Esophagus (tissue), 2 donors: ENCODE data around the gene TMTC3. TPM values are rescaled to one million over a fixed set of nuclear protein-coding genes. Genes with fewer than 3 reads are reported as not detected.
"Not testable (repeated sequence)": the region's sequence is repeated elsewhere in the genome, so short reads cannot be mapped to it uniquely, and the experiment has no call there.

Source experiments
- H3K27ac ChIP-seq, 2 donors: one replicate each; pipeline ENCODE4 v1.5.1; 2013; ENCODE audit warnings: low read depth in 2 of 2, mild to moderate bottlenecking in 2 of 2, inconsistent platforms in 1 of 2, low read length in 1 of 2, moderate library complexity in 1 of 2
- H3K27me3 ChIP-seq, 2 donors: one replicate each; pipeline ENCODE4 v1.6.1; 2013; ENCODE audit warnings: low read length in 2 of 2, control low read depth in 1 of 2, mild to moderate bottlenecking in 1 of 2; ENCODE audit not compliant: insufficient read depth in 2 of 2, control insufficient read depth in 1 of 2
- H3K36me3 ChIP-seq, 2 donors: one replicate each; pipeline ENCODE4 v1.6.1; 2013; ENCODE audit warnings: low read length in 1 of 2; ENCODE audit not compliant: control insufficient read depth in 2 of 2, insufficient read depth in 2 of 2
- H3K4me1 ChIP-seq, 2 donors: one replicate each; pipeline ENCODE4 v1.6.1; 2013; ENCODE audit warnings: low read length in 1 of 2; ENCODE audit not compliant: control insufficient read depth in 2 of 2, insufficient read depth in 2 of 2
- H3K4me3 ChIP-seq, 2 donors: one replicate each; pipeline ENCODE4 v1.5.1; 2013; ENCODE audit warnings: low read length in 2 of 2, mild to moderate bottlenecking in 2 of 2, low read depth in 1 of 2, moderate library complexity in 1 of 2
- H3K9me3 ChIP-seq, 2 donors: one replicate each; pipeline ENCODE4 v1.6.1; 2013; ENCODE audit warnings: mild to moderate bottlenecking in 2 of 2, low read depth in 1 of 2, low read length in 1 of 2, moderate library complexity in 1 of 2; ENCODE audit not compliant: control insufficient read depth in 2 of 2, insufficient read depth in 1 of 2
- WGBS, 2 donors: extraction: QIAGEN DNeasy Blood & Tissue Kit; methylation state at CpG; one replicate each; pipeline ENCODE4 v1.1.7; 2013; 5-methylcytosine and 5-hydroxymethylcytosine counted together
- polyA plus RNA-seq, 2 donors: library from polyadenylated mRNA; stranded (reverse); fragments of 200-250 nt; gene quantifications; one replicate each; pipeline ENCODE4 v1.2.3, GENCODE V29; 2013
- donor health status: healthy with polysubstance abuse.
- donor health status: Bipolar disorder and iron deficiency.

The TMTC3 gene
- polyA plus RNA-seq, 2 donors, result 3.8 to 4.0 TPM

DNA sequence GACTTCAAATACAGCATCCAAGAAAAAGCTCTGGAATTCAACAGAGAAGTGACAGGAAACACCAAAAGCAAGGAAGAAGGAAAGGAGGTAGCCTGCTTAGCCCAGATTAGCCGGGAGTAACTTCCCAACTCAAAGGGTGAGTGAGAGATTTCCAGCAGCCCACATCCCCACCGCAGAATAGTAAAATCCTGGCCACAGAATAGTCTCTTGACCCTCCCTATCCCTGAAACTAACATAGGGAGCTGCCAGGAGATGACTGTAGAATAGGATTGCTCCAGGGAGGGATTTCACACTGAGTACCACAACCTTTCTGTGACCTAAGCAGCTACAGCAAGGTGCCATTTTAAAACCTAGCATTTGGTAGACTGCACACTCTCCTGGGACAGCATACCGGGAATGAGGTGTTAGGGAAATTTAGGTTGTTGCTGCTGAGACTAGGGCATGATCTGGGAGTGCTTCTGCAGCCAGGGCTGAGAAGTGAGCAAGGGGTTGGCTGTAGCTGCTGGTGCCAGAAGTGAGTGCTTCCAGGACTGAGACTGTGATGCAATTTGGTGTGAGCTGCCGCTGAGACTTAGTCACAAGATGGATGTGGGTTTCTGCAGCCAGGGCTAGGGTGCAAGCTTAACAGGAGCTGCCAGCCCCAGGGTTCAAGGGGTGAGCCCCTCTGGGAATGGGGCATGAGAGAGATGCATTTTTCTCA is 66.0 kb downstream of the TMTC3 start:
- 66 to 72% methylated on average over 4 of the region's 4 CpGs for WGBS, 2 donors
- H3K4me1 ChIP-seq, result no peaks in the 10 kb centered on the region
- no peak overlapping the region for H3K27ac ChIP-seq
- peaks cover 0 to 15% of the 10 kb centered on the region in 2 donors for H3K9me3 ChIP-seq
- H3K4me3 ChIP-seq, result no peak overlapping the region
- H3K36me3 ChIP-seq, result no peaks in the 10 kb centered on the region
- H3K27me3 ChIP-seq, result no peaks in the 10 kb centered on the region

DNA sequence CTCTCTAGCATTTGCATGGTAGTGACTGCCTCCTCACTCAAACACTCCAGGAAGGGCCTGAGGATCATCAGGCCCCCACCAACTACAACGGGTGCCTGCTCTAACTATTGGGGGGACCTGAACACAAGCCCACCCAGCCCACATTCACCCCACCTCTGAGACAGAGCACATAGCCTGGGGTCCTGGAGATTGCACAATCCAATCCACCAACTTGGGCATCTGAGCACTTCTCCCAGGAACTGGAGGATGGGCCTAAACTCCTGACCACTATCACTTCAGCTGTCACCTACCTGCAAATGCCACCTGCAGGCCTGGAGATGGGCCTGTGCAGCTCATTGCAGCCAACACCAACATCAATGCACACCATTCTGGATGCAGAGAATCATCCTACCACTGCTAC is 66.6 kb downstream of the TMTC3 start:
- Histone ChIP-seq H3K36me3 (no peaks in the 10 kb centered on the region), H3K4me3 (no peak overlapping the region), H3K27ac (no peak overlapping the region), H3K9me3 (peaks cover 0 to 13% of the 10 kb centered on the region in 2 donors), H3K27me3 (no peaks in the 10 kb centered on the region), H3K4me1 (no peaks in the 10 kb centered on the region)
- WGBS, 2 donors, result 90 to 91% methylated on average over 1 of the region's 1 CpG

DNA sequence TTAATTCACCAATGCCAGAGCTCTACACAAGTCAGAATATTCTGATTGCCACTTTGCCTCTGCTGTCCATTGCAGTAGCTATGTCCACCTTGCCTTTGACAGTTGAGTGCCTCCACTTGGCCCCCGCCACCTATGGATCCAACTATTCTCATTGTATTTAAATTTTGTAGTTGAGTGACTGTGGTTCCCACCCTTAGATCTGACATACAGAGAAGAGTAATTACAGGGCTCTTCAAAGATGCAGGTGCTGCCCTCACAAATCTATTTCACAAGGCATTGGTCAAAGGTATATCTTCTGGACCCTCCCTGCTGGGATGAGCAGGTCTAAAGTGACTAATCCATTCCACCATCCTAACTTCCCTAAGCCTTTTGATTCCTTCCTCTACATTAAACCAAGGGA is 68.2 kb downstream of the TMTC3 start:
- WGBS, 2 donors, result 100% methylated on average over 1 of the region's 1 CpG
- not testable (repeated sequence) for H3K4me3 ChIP-seq, H3K27me3 ChIP-seq, H3K36me3 ChIP-seq, H3K4me1 ChIP-seq, H3K27ac ChIP-seq
- peaks cover 0 to 11% of the 10 kb centered on the region in 2 donors for H3K9me3 ChIP-seq

DNA sequence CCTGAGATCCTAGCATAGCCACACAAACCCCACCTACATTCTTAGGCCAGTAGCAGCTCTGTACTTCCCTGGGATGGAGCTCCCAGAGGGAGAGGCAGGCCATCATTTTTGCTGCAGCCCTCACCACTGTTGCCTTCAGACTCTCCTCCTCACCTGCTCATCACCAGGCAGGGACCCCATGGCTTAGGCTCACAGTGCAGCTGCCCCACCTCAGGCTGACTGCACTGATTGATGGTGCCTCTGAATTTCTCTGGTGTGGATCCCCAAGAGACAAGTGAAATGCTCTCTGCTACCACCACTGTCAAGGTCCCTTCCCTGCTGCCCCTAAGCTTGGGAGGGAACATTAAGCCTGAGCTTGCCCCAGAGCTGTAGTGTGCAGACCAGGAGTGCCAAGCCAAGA is 76.2 kb downstream of the TMTC3 start:
- H3K9me3 ChIP-seq, result peaks cover 0 to 9% of the 10 kb centered on the region in 2 donors
- H3K27ac ChIP-seq, result no peak overlapping the region
- H3K27me3 ChIP-seq, result no peaks in the 10 kb centered on the region
- no peak overlapping the region for H3K4me3 ChIP-seq
- no peaks in the 10 kb centered on the region for H3K36me3 ChIP-seq
- no peaks in the 10 kb centered on the region for H3K4me1 ChIP-seq

DNA sequence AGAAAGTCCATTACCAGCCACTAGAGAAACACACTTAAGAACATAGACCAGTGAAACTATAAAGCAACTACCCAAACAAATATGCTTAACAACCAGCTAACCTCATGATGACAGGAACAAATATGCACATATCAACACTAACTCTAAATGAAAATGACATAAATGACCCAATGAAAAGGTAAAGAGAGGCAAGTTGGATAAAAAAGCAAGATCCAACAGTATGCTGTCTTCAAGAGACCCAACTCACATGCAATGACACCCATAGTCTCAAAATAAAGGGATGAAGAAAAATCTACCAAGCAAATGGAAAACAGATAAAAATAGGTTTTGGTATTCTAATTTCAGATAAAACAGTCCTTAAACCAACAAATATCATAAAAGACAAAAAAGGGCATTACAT is 77.8 kb downstream of the TMTC3 start:
- Histone ChIP-seq H3K27ac (no peak overlapping the region), H3K36me3 (no peaks in the 10 kb centered on the region), H3K4me1 (no peaks in the 10 kb centered on the region), H3K4me3 (no peak overlapping the region), H3K9me3 (peaks cover 0 to 9% of the 10 kb centered on the region in 2 donors), H3K27me3 (no peaks in the 10 kb centered on the region)

DNA sequence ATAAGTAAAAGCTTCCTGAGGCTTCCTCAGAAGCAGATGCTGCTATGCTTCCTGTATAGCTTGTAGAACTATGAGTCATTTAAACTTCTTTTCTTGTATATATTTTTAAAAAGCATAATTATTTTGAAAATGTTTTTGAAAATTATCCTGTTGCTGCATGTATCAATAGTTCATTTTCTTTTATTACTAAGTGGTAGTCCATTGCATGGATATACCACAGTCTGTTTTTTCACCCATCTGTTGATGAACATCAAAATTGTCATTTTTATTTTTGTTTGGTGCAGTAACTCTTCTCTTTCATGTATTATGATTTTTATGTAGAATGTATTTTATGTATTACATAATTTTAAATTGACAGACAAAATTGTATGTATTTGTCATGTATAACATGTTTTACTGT is 81.4 kb downstream of the TMTC3 start:
- Histone ChIP-seq H3K9me3 (peaks cover 0 to 2% of the 10 kb centered on the region in 2 donors), H3K36me3 (no peaks in the 10 kb centered on the region), H3K27me3 (no peaks in the 10 kb centered on the region), H3K4me1 (no peaks in the 10 kb centered on the region), H3K27ac (no peak overlapping the region), H3K4me3 (no peak overlapping the region)

DNA sequence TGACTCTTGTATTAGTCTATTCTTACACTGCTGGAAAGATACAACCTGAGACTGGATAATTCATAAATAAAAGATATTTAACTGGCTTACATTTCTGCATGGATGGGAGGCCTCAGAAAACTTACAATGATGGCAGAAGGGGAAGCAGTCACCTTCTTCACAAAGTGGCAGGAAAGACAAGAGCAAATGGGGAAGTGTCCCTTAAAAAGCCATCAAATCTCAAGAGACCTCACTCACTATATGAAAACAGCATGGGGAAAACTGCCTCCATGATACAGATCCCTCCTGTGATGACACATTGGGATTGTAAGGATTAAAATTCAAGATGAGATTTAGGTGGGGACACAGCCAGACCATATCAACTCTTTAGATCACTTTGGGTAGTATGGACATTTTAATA is 83.7 kb downstream of the TMTC3 start:
- peaks cover 0 to 1% of the 10 kb centered on the region in 2 donors for H3K9me3 ChIP-seq
- H3K27ac ChIP-seq, result no peak overlapping the region
- H3K4me3 ChIP-seq, result no peak overlapping the region
- no peaks in the 10 kb centered on the region for H3K27me3 ChIP-seq
- no peaks in the 10 kb centered on the region for H3K36me3 ChIP-seq
- no peaks in the 10 kb centered on the region for H3K4me1 ChIP-seq

DNA sequence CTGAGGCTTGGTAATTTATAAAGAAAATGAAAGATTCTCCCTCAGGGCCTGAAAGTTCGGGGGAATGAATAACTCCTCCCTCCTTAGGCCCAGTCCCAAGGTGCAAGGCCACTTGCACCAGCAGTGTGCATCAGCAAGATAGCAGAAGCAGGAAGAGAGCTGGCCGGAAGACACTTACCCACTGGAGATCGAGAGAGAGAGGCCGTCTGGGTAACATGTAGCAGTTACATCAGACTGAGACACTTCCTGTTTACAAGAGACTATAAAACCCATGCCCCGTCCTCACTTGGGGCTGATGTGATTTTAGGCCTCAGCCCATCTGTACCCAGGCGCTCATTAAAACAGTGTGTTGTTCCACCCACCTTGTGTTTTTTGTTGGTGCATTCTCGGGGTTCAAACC is 85.2 kb downstream of the TMTC3 start:
- H3K4me3 ChIP-seq, result no peak overlapping the region
- 69 to 73% methylated on average over 7 of the region's 7 CpGs for WGBS, 2 donors

DNA sequence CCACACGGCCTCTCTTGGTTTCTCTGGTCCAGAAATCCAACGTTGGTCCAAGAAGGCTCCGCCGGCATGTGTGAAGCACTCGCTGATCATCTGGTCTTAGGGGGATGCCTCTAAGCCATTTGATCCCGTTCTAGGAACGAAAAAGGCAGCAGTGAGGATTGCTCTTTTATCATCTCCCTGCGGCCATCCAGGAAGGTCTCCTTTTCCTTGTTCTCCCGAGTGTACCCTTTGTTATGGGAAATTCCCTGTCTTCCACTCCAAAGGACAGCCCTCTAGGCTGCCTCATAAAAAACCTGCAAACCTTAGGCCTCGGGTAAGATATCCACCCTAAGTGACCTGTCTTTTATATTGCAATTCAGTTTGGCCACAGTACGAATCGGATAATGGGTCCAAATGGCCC is 85.8 kb downstream of the TMTC3 start:
- no peaks in the 10 kb centered on the region for H3K36me3 ChIP-seq
- H3K27ac ChIP-seq, result no peak overlapping the region
- H3K4me1 ChIP-seq, result no peaks in the 10 kb centered on the region
- 93 to 96% methylated on average over 12 of the region's 12 CpGs for WGBS, 2 donors
- no peaks in the 10 kb centered on the region for H3K9me3 ChIP-seq
- no peaks in the 10 kb centered on the region for H3K27me3 ChIP-seq
- H3K4me3 ChIP-seq, result no peak overlapping the region

More for the DNA sequence above, 85.2 kb downstream of the TMTC3 start:
- Histone ChIP-seq H3K27ac (no peak overlapping the region), H3K4me1 (no peaks in the 10 kb centered on the region), H3K9me3 (peaks cover 0 to 1% of the 10 kb centered on the region in 2 donors), H3K27me3 (no peaks in the 10 kb centered on the region), H3K36me3 (no peaks in the 10 kb centered on the region)

DNA sequence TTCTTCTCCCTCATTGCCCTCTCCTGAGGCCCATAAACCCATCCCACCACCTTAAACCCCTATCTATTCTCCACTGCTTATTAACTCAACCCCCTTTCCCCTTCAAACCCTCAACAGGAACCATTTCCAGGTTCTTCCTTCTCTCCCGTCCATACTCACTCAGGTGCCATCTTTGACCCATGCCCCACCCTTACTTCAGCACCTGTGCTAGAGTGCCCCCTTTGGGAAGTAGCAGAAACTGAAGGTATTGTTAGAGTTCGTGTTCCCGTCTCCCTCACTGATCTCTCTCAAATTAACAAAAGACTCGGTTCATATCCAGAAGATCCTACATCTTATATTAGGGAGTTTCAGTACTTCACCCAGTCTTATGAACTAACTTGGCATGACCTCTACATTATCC is 86.6 kb downstream of the TMTC3 start:
- no peaks in the 10 kb centered on the region for H3K9me3 ChIP-seq
- no peaks in the 10 kb centered on the region for H3K27me3 ChIP-seq
- no peak overlapping the region for H3K27ac ChIP-seq
- WGBS, 2 donors, result 93 to 95% methylated on average over 4 of the region's 4 CpGs
- H3K4me3 ChIP-seq, result no peak overlapping the region
- H3K4me1 ChIP-seq, result no peaks in the 10 kb centered on the region
- H3K36me3 ChIP-seq, result no peaks in the 10 kb centered on the region
